Measurements from ENCODE around the gene SPOP.
"Not testable (repeated sequence)": the region's sequence is repeated elsewhere in the genome, so short reads cannot be mapped to it uniquely, and the experiment has no call there.

SPOP gene

GRCh38 chr17:49674507-49674906, 3.4 kb downstream of the SPOP start:
- H3K4me3 ChIP-seq (ENCODE audit: low read depth, low read length): no peak overlapping the region
- no peak for TF ChIP-seq CTCF (conservative IDR thresholded peaks at IDR 0.05; ENCODE audit: low read depth, low read length)
- DNase-seq (ENCODE audit: low read depth): no peak

GRCh38 chr17:49673679-49674078, 4.2 kb downstream of the SPOP start:
- DNase-seq (ENCODE audit: low read depth); H3K4me3 ChIP-seq (ENCODE audit: low read depth, low read length): not testable (repeated sequence)

GRCh38 chr17:49670641-49671040, 7.3 kb downstream of the SPOP start:
- no peak for TF ChIP-seq CTCF (conservative IDR thresholded peaks at IDR 0.05; ENCODE audit: low read depth, low read length)
- H3K4me3 ChIP-seq (ENCODE audit: low read depth, low read length): no peak overlapping the region
- DNase-seq (ENCODE audit: low read depth): no peak

GRCh38 chr17:49670002-49670401, 7.9 kb downstream of the SPOP start:
- DNase-seq (ENCODE audit: low read depth): no peak
- H3K4me3 ChIP-seq (ENCODE audit: low read depth, low read length): no peak overlapping the region
- TF ChIP-seq CTCF (conservative IDR thresholded peaks at IDR 0.05; ENCODE audit: low read depth, low read length): no peak

GRCh38 chr17:49667854-49668253, 10.0 kb downstream of the SPOP start:
- DNase-seq (ENCODE audit: low read depth): no peak
- no peak overlapping the region for H3K4me3 ChIP-seq (ENCODE audit: low read depth, low read length)
- no peak for TF ChIP-seq CTCF (conservative IDR thresholded peaks at IDR 0.05; ENCODE audit: low read depth, low read length)

- DNase-seq (ENCODE audit: low read depth): no peak
- no peak for TF ChIP-seq CTCF (conservative IDR thresholded peaks at IDR 0.05; ENCODE audit: low read depth, low read length)
- no peak overlapping the region for H3K4me3 ChIP-seq (ENCODE audit: low read depth, low read length)
These were observed 13.1 kb downstream of the SPOP start for GRCh38 chr17:49664706-49665211.

- no peak for TF ChIP-seq CTCF (conservative IDR thresholded peaks at IDR 0.05; ENCODE audit: low read depth, low read length)
- DNase-seq (ENCODE audit: low read depth): no peak
- no peak overlapping the region for H3K4me3 ChIP-seq (ENCODE audit: low read depth, low read length)
These were observed 18.1 kb downstream of the SPOP start for GRCh38 chr17:49659661-49660382.

Measured in choroid plexus epithelial cell (primary cell).